OCI-LY3 (cell line): Measurements from ENCODE around the gene KLHDC4.

Source experiments
- EZH2phosphoT487 ChIP-seq: fragments of 200-600 bp; shearing (Covaris generic); IDR thresholded peaks from 2 replicates; pipeline ENCODE4 v1.6.1; 2018; ENCODE audit warnings: antibody characterized with exemption, mixed run types, low read depth
- TF ChIP-seq, protein P1 (sequence below): fragments of 200-600, 300-600 bp; sonication (generic); IDR thresholded peaks from 2 replicates; pipeline ENCODE4 v1.5.1; 2014; ENCODE audit warnings: antibody characterized with exemption, low read length, low read depth

- TF ChIP-seq, protein P1, sequence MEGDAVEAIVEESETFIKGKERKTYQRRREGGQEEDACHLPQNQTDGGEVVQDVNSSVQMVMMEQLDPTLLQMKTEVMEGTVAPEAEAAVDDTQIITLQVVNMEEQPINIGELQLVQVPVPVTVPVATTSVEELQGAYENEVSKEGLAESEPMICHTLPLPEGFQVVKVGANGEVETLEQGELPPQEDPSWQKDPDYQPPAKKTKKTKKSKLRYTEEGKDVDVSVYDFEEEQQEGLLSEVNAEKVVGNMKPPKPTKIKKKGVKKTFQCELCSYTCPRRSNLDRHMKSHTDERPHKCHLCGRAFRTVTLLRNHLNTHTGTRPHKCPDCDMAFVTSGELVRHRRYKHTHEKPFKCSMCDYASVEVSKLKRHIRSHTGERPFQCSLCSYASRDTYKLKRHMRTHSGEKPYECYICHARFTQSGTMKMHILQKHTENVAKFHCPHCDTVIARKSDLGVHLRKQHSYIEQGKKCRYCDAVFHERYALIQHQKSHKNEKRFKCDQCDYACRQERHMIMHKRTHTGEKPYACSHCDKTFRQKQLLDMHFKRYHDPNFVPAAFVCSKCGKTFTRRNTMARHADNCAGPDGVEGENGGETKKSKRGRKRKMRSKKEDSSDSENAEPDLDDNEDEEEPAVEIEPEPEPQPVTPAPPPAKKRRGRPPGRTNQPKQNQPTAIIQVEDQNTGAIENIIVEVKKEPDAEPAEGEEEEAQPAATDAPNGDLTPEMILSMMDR = no peak
- TF ChIP-seq EZH2phosphoT487 = no peak
Observed at GRCh38 chr16:87707714-87708580, 57.8 kb downstream of the KLHDC4 start.
